ENCODE data around the gene GPLD1.
"Not testable (repeated sequence)": the region's sequence is repeated elsewhere in the genome, so short reads cannot be mapped to it uniquely, and the experiment has no call there.

- not testable (repeated sequence) for TF ChIP-seq CTCF, POLR2A (IDR thresholded peaks at IDR 0.05)
These were observed 104.8 kb downstream of the GPLD1 start for GRCh38 chr6:24384369-24385130.
